GM21423 (cell line): Measurements from ENCODE around the gene AJUBA.
"Not testable (repeated sequence)": the region's sequence is repeated elsewhere in the genome, so short reads cannot be mapped to it uniquely, and the experiment has no call there.

Source experiments
- ATAC-seq: cut with Tn5 transposase; IDR thresholded peaks from one replicate; pipeline ENCODE4 v1.9.1; 2021; ENCODE audit warnings: mild to moderate bottlenecking, moderate library complexity; ENCODE audit not compliant: unreplicated experiment

AJUBA gene

GRCh38 chr14:22955702-22956569 lies 26.4 kb downstream of the AJUBA start:
- ATAC-seq, result no peak

GRCh38 chr14:22952418-22952817 lies 29.9 kb downstream of the AJUBA start:
- ATAC-seq, result no peak

- ATAC-seq, result not testable (repeated sequence)
These were observed 30.6 kb downstream of the AJUBA start for GRCh38 chr14:22951795-22952194.

- no peak for ATAC-seq
These were observed 36.7 kb downstream of the AJUBA start for GRCh38 chr14:22945642-22946041.

- no peak for ATAC-seq
These were observed 42.7 kb downstream of the AJUBA start for GRCh38 chr14:22939684-22940083.

GRCh38 chr14:22935156-22935555 lies 47.2 kb downstream of the AJUBA start:
- ATAC-seq, result no peak

- ATAC-seq, result no peak
These were observed 50.2 kb downstream of the AJUBA start for GRCh38 chr14:22932146-22932545.

GRCh38 chr14:22929961-22930364 lies 52.4 kb downstream of the AJUBA start:
- no peak for ATAC-seq

- ATAC-seq, result peak; percentile 91
These were observed 53.0 kb downstream of the AJUBA start, which contains the start of gene PRMT5 for GRCh38 chr14:22929104-22929960. Gene PRMT5, minus strand, starts transcription at chr14:22929376. Its CDS starts 15 bp downstream, at chr14:22929361.

GRCh38 chr14:22928237-22929103 lies 53.9 kb downstream of the AJUBA start:
- ATAC-seq, result no peak

GRCh38 chr14:22926316-22926715 lies 56.0 kb downstream of the AJUBA start:
- ATAC-seq, result no peak

GRCh38 chr14:22925513-22925912 lies 56.8 kb downstream of the AJUBA start:
- no peak for ATAC-seq

GRCh38 chr14:22923746-22924145 lies 58.6 kb downstream of the AJUBA start:
- ATAC-seq, result no peak

- ATAC-seq, result no peak
These were observed 60.1 kb downstream of the AJUBA start for GRCh38 chr14:22922294-22922693.
